CD14-positive monocyte (primary cell): ENCODE data around the gene PHOSPHO1. TPM values are rescaled to one million over a fixed set of nuclear protein-coding genes. Genes with fewer than 3 reads are reported as not detected.
A peak's percentile ranks its signal among the peaks of the same experiment; 100 is the strongest.

Experiments
- DNase-seq, 3 donors: peaks; one replicate each; pipeline ENCODE4 v3.0.0-alpha.2; 2011 to 2022
- H2AFZ ChIP-seq: 2 replicates; pipeline ENCODE4 v1.6.0; 2012; ENCODE audit warnings: mild to moderate bottlenecking, low read depth, low read length, inconsistent platforms; ENCODE audit not compliant: insufficient read depth, poor library complexity, severe bottlenecking
- H3K27ac ChIP-seq, 2 donors: 1 replicate in 1 of 2; 2 replicates in 1 of 2; pipeline ENCODE4 v1.5.1; 2012 to 2013; ENCODE audit warnings: low read length in 2 of 2, control low read depth in 1 of 2, inconsistent platforms in 1 of 2, low read depth in 1 of 2, mild to moderate bottlenecking in 1 of 2
- H3K27me3 ChIP-seq, 2 donors: one replicate each; pipeline versions ENCODE4 v1.6.0 to v1.6.1; 2011 to 2013; ENCODE audit warnings: low read length in 2 of 2; ENCODE audit not compliant: control insufficient read depth in 2 of 2, insufficient read depth in 2 of 2
- H3K36me3 ChIP-seq, 2 donors: replicated peaks in 1 of 2; 1 replicate in 1 of 2; 2 replicates in 1 of 2; pipeline versions ENCODE4 v1.5.1 to v1.6.1; 2012 to 2013; ENCODE audit warnings: low read length in 2 of 2, control low read depth in 1 of 2, inconsistent platforms in 1 of 2, mild to moderate bottlenecking in 1 of 2; ENCODE audit not compliant: insufficient read depth in 2 of 2, control insufficient read depth in 1 of 2
- H3K4me1 ChIP-seq, 2 donors: 1 replicate in 1 of 2; 2 replicates in 1 of 2; pipeline versions ENCODE4 v1.5.1 to v1.6.1; 2012 to 2013; ENCODE audit warnings: low read length in 2 of 2, control low read depth in 1 of 2, inconsistent platforms in 1 of 2, mild to moderate bottlenecking in 1 of 2, moderate library complexity in 1 of 2; ENCODE audit not compliant: insufficient read depth in 2 of 2, control insufficient read depth in 1 of 2
- H3K4me2 ChIP-seq: replicated peaks from 2 replicates; pipeline ENCODE3; 2012; ENCODE audit warnings: low read length, moderate library complexity, mild to moderate bottlenecking; ENCODE audit not compliant: poor library complexity, severe bottlenecking; ENCODE audit errors: extremely low read depth
- H3K4me3 ChIP-seq, 3 experiments: fragments of 200-600 bp in 1 of 3; sonication (generic) in 1 of 3; replicated peaks in 1 of 3; 1 replicate in 2 of 3; 2 replicates in 1 of 3; pipeline ENCODE4 v1.5.1; 2011 to 2013; ENCODE audit warnings: low read length in 3 of 3, mild to moderate bottlenecking in 3 of 3, control low read depth in 2 of 3, low read depth in 2 of 3, inconsistent platforms in 1 of 3, moderate library complexity in 1 of 3
- H3K79me2 ChIP-seq: 2 replicates; pipeline ENCODE4 v1.6.0; 2012; ENCODE audit warnings: mild to moderate bottlenecking, control low read depth, inconsistent platforms, low read length, moderate library complexity; ENCODE audit not compliant: insufficient read depth
- H3K9ac ChIP-seq: 2 replicates; pipeline ENCODE4 v1.6.0; 2017; ENCODE audit warnings: low read length, mild to moderate bottlenecking; ENCODE audit not compliant: insufficient read depth, poor library complexity, severe bottlenecking
- H3K9me3 ChIP-seq, 2 donors: replicated peaks in 1 of 2; 1 replicate in 1 of 2; 2 replicates in 1 of 2; pipeline versions ENCODE4 v1.5.1 to v1.6.1; 2012 to 2013; ENCODE audit warnings: low read length in 2 of 2, control low read depth in 1 of 2; ENCODE audit not compliant: control insufficient read depth in 1 of 2, insufficient read depth in 1 of 2
- H4K20me1 ChIP-seq: 2 replicates; pipeline ENCODE4 v1.6.0; 2012; ENCODE audit warnings: mild to moderate bottlenecking, low read length, control low read depth, moderate library complexity; ENCODE audit not compliant: insufficient read depth
- H3K27ac Mint-ChIP-seq, 7 donors: one replicate each; pipeline ENCODE4 v1.8.0; 2020; ENCODE audit warnings: mild to moderate bottlenecking in 7 of 7, mixed read lengths in 7 of 7, moderate library complexity in 6 of 7, inconsistent platforms in 2 of 7
- H3K27me3 Mint-ChIP-seq, 3 donors: one replicate each; pipeline ENCODE4 v1.8.0; 2021 to 2022; ENCODE audit warnings: low read depth in 3 of 3, mild to moderate bottlenecking in 3 of 3, mixed read lengths in 3 of 3, moderate library complexity in 3 of 3, inconsistent platforms in 1 of 3
- H3K36me3 Mint-ChIP-seq, 2 donors: one replicate each; pipeline ENCODE4 v1.8.0; 2020; ENCODE audit warnings: mixed read lengths in 2 of 2, inconsistent platforms in 1 of 2, mild to moderate bottlenecking in 1 of 2
- H3K4me1 Mint-ChIP-seq: one replicate; pipeline ENCODE4 v1.8.0; 2020; ENCODE audit warnings: mild to moderate bottlenecking, mixed read lengths
- H3K4me3 Mint-ChIP-seq, 2 donors: one replicate each; pipeline ENCODE4 v1.8.0; 2020; ENCODE audit warnings: mild to moderate bottlenecking in 2 of 2, mixed read lengths in 2 of 2, moderate library complexity in 1 of 2
- H3K9me3 Mint-ChIP-seq, 7 donors: one replicate each; pipeline ENCODE4 v1.8.0; 2020 to 2022; ENCODE audit warnings: mixed read lengths in 7 of 7, mild to moderate bottlenecking in 6 of 7, moderate library complexity in 6 of 7, inconsistent platforms in 2 of 7
- WGBS: methylation state at CpG from one replicate; pipeline ENCODE4 v1.1.5; 2013; ENCODE audit warnings: missing lambda C conversion rate; ENCODE audit not compliant: insufficient coverage; 5-methylcytosine and 5-hydroxymethylcytosine counted together
- intact Hi-C, 2 donors: fragments of 100-400 bp; cut with micrococcal nuclease; formaldehyde crosslinking; loops; one replicate each; pipeline versions ENCODE4 v1.15.0 to v1.15.1; 2023
- polyA plus RNA-seq, 3 donors: library from polyadenylated mRNA; depleted of rRNA in 1 of 3; unstranded in 2 of 3; stranded (reverse) in 1 of 3; fragments of 300-500 nt in 2 of 3; fragments of >200 nt in 1 of 3; fragmentation: Illumina TruSeq in 2 of 3; gene quantifications; 1 replicate in 2 of 3; 2 replicates in 1 of 3; pipeline ENCODE4 v1.2.3, GENCODE V29; 2012 to 2021
- TF ChIP-seq, protein P1 (sequence below): fragments of 200-600 bp; IDR thresholded peaks from one replicate; pipeline ENCODE4 v1.8.0; 2022; ENCODE audit warnings: antibody characterized with exemption, mild to moderate bottlenecking

Gene PHOSPHO1
- polyA plus RNA-seq, 3 donors: 0.51 to 1.4 (median 0.61) TPM

DNA sequence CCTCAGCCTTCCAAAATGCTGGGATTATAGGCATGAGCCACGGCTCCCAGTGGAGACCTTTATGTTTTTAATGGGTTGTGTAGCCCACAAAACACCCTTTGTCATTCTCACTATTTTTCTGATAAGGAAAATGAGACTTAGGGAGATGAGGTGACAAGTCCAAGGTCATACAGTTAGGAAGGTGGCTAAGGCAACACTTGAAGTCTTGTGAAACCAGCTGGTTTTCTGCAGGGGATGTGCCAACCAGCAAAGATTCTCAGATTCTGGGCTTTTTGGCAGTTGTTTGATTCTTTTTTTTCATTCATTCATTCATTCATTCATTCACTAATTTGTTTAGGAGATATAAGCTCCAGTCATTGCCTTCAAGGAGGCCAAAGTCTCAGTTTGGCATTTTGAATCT, 10.0 kb upstream of the PHOSPHO1 start:
- H3K9me3 Mint-ChIP-seq: peaks cover 0 to 2% (median 0%) of the 10 kb centered on the region in 7 donors
- Histone ChIP-seq H3K4me3 (no peak overlapping the region), H3K79me2 (no peaks in the 10 kb centered on the region), H3K36me3 (no peaks in the 10 kb centered on the region), H3K9me3 (no peaks in the 10 kb centered on the region), H3K4me2 (no peak overlapping the region), H3K4me1 (peaks cover 10 to 16% of the 10 kb centered on the region in 2 donors), H3K9ac (no peak overlapping the region), H4K20me1 (no peaks in the 10 kb centered on the region), H2AFZ (no peak overlapping the region), H3K27me3 (no peaks in the 10 kb centered on the region), H3K27ac (no peak overlapping the region)
- TF ChIP-seq, protein P1, sequence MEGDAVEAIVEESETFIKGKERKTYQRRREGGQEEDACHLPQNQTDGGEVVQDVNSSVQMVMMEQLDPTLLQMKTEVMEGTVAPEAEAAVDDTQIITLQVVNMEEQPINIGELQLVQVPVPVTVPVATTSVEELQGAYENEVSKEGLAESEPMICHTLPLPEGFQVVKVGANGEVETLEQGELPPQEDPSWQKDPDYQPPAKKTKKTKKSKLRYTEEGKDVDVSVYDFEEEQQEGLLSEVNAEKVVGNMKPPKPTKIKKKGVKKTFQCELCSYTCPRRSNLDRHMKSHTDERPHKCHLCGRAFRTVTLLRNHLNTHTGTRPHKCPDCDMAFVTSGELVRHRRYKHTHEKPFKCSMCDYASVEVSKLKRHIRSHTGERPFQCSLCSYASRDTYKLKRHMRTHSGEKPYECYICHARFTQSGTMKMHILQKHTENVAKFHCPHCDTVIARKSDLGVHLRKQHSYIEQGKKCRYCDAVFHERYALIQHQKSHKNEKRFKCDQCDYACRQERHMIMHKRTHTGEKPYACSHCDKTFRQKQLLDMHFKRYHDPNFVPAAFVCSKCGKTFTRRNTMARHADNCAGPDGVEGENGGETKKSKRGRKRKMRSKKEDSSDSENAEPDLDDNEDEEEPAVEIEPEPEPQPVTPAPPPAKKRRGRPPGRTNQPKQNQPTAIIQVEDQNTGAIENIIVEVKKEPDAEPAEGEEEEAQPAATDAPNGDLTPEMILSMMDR: no peak
- H3K27me3 Mint-ChIP-seq: peaks cover 2 to 10% (median 5%) of the 10 kb centered on the region in 3 donors
- DNase-seq: no peak
- no peak overlapping the region for H3K27ac Mint-ChIP-seq
- H3K36me3 Mint-ChIP-seq: no peaks in the 10 kb centered on the region
- H3K4me3 Mint-ChIP-seq: no peak overlapping the region
- H3K4me1 Mint-ChIP-seq: peaks cover 15% of the 10 kb centered on the region
- intact Hi-C loops: no loop called here
- no CpG with 5 or more reads among the region's 1 CpG for WGBS

DNA sequence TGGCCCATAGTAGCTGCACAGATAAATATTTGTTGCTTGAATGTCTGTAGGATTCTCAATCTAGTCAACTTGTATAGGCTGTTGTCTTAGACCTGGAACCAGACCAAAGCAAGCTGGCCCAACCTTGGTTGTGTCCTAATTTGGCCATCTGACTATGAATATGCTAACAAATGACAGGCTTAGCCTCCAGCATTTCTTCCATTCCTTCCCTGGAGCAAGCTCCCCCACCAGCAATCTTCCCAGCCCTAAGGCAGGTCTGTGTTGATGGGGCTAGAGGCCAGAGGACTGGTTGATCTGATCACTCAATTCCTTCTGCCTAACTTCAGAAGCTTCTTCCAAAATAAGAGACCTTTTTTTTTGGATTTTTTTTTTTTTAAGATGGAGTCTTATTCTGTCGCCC, 9.4 kb upstream of the PHOSPHO1 start:
- no peaks in the 10 kb centered on the region for H3K79me2 ChIP-seq
- no peaks in the 10 kb centered on the region for H3K9me3 ChIP-seq
- intact Hi-C loops: no loop called here
- H3K27ac ChIP-seq: no peak overlapping the region
- Mint-ChIP-seq H3K36me3 (no peaks in the 10 kb centered on the region), H3K9me3 (peaks cover 0 to 3% (median 0%) of the 10 kb centered on the region in 7 donors), H3K4me1 (peaks cover 21% of the 10 kb centered on the region), H3K27ac (peak overlapping the region in 1 of 7 donors; percentile 71), H3K27me3 (peaks cover 2 to 8% (median 5%) of the 10 kb centered on the region in 3 donors), H3K4me3 (no peak overlapping the region)
- no peak for DNase-seq
- peaks cover 16 to 23% of the 10 kb centered on the region in 2 donors for H3K4me1 ChIP-seq
- no peaks in the 10 kb centered on the region for H3K27me3 ChIP-seq
- TF ChIP-seq, protein P1: no peak
- WGBS: no CpG with 5 or more reads among the region's 1 CpG
- H3K4me3 ChIP-seq: no peak overlapping the region
- no peaks in the 10 kb centered on the region for H3K36me3 ChIP-seq
- no peak overlapping the region for H3K9ac ChIP-seq
- H3K4me2 ChIP-seq: no peak overlapping the region
- H2AFZ ChIP-seq: no peak overlapping the region
- H4K20me1 ChIP-seq: no peaks in the 10 kb centered on the region
